Measurements from ENCODE around the gene RAD51B.

RAD51B gene

DNA sequence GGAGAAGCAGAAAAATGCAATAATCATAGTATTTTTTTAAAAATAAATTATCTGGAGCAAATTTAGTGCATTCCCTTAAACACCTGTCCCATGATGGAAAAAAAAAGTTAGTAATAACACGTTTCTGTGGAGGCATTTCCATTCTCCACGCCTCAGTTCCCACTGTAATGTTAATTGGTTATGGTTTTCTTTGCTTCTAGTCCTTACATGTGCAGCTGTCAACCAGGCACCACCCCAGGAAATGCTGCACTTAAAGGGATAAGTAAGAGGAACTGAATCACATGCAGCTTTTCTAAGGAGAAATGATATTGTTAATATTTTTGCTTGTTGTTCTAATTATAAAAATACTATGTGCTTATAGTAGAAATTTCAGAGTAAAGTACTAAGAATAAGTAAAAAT lies 733.0 kb downstream of the RAD51B start:
- Histone ChIP-seq H3K27me3 (ENCODE audit: control insufficient read depth in 5 of 5, insufficient read depth in 4 of 5, low read length in 5 of 5) (no peaks in the 10 kb centered on the region), H3K9ac (ENCODE audit: low read length in 5 of 5) (no peak overlapping the region), H3K9me3 (ENCODE audit: control insufficient read depth in 5 of 5, low read length in 5 of 5) (no peaks in the 10 kb centered on the region), H3K36me3 (ENCODE audit: control insufficient read depth in 5 of 5, insufficient read depth in 5 of 5, low read length in 5 of 5) (no peaks in the 10 kb centered on the region), H3K4me1 (ENCODE audit: control insufficient read depth in 5 of 5, insufficient read depth in 5 of 5, low read length in 5 of 5) (peaks cover 9 to 73% (median 52%) of the 10 kb centered on the region in 5 donors), H3K27ac (ENCODE audit: low read depth, low read length) (peak overlapping the region; percentile 34), H3K4me3 (ENCODE audit: low read depth in 1 of 5, low read length in 5 of 5) (no peak overlapping the region)

DNA sequence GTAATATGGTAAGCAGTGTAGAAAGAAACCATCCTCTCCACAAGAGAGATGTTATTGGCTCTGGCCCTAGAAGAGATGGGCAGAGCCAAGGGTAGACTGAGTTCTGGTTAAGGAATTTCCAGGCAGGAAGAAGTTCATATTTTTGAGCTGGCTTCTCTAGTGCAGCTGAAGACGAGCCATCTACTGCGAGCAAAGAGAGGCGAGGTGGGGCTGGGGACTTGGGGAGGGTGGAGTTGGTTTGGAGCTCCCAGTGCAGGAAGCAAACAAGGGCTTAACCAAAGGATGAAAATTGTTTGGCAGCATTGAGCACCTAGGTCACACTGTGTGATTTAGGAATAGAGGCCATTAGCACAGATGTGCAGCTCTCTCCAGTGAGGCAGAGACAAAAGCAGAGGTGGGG lies 733.7 kb downstream of the RAD51B start:
- Histone ChIP-seq H3K27ac (ENCODE audit: low read depth, low read length) (peak overlapping the region; percentile 34), H3K36me3 (ENCODE audit: control insufficient read depth in 5 of 5, insufficient read depth in 5 of 5, low read length in 5 of 5) (no peaks in the 10 kb centered on the region), H3K9me3 (ENCODE audit: control insufficient read depth in 5 of 5, low read length in 5 of 5) (no peaks in the 10 kb centered on the region), H3K9ac (ENCODE audit: low read length in 5 of 5) (no peak overlapping the region), H3K4me1 (ENCODE audit: control insufficient read depth in 5 of 5, insufficient read depth in 5 of 5, low read length in 5 of 5) (peaks cover 9 to 66% (median 45%) of the 10 kb centered on the region in 5 donors), H3K27me3 (ENCODE audit: control insufficient read depth in 5 of 5, insufficient read depth in 4 of 5, low read length in 5 of 5) (no peaks in the 10 kb centered on the region), H3K4me3 (ENCODE audit: low read depth in 1 of 5, low read length in 5 of 5) (no peak overlapping the region)

DNA sequence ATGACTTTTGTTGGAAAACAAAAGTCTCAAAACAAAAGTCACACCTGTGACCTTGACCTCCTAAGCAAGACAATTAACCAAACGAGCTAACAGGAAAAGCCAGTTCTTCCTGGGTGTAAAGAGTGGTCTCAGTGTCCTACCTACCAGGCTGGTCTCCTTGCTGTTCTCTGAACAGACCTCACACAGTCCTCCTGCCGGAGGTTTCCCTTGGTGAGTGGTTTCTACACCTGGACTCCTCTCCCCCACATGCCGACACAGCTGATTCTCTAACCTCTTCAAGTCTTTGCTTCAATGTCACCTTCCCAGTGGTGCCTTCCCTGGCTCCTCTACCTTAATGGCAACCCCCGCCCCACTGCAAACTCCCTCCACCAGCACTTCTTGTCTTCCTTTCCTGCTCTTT lies 734.7 kb downstream of the RAD51B start:
- Histone ChIP-seq H3K4me1 (ENCODE audit: control insufficient read depth in 5 of 5, insufficient read depth in 5 of 5, low read length in 5 of 5) (peaks cover 3 to 57% (median 38%) of the 10 kb centered on the region in 5 donors), H3K27me3 (ENCODE audit: control insufficient read depth in 5 of 5, insufficient read depth in 4 of 5, low read length in 5 of 5) (no peaks in the 10 kb centered on the region), H3K27ac (ENCODE audit: low read depth, low read length) (peak overlapping the region; percentile 3), H3K36me3 (ENCODE audit: control insufficient read depth in 5 of 5, insufficient read depth in 5 of 5, low read length in 5 of 5) (no peaks in the 10 kb centered on the region), H3K4me3 (ENCODE audit: low read depth in 1 of 5, low read length in 5 of 5) (no peak overlapping the region), H3K9ac (ENCODE audit: low read length in 5 of 5) (no peak overlapping the region), H3K9me3 (ENCODE audit: control insufficient read depth in 5 of 5, low read length in 5 of 5) (no peaks in the 10 kb centered on the region)

DNA sequence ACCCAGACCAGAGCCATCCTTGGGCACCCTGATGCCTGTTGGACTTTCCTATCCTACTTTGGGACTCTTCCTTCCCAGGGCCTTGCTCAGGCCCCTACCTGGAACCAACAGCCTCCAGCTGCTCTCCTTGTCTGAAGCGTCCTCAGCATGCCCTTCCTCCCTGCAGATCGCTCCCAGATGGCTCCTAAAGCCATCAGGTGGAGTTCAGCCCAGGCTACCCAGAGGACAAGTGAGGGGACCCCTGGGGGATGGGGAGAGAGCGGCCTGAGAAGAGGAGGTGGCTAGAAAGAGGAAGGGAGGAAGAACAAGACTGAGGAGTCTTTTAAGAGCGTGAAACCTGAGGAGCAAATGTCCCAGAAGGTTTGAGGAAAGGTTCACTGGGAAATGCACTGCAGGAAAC lies 736.7 kb downstream of the RAD51B start:
- Histone ChIP-seq H3K36me3 (ENCODE audit: control insufficient read depth in 5 of 5, insufficient read depth in 5 of 5, low read length in 5 of 5) (no peaks in the 10 kb centered on the region), H3K4me1 (ENCODE audit: control insufficient read depth in 5 of 5, insufficient read depth in 5 of 5, low read length in 5 of 5) (peaks cover 3 to 41% (median 27%) of the 10 kb centered on the region in 5 donors), H3K9me3 (ENCODE audit: control insufficient read depth in 5 of 5, low read length in 5 of 5) (no peaks in the 10 kb centered on the region), H3K27me3 (ENCODE audit: control insufficient read depth in 5 of 5, insufficient read depth in 4 of 5, low read length in 5 of 5) (no peaks in the 10 kb centered on the region), H3K4me3 (ENCODE audit: low read depth in 1 of 5, low read length in 5 of 5) (no peak overlapping the region), H3K27ac (ENCODE audit: low read depth, low read length) (no peak overlapping the region), H3K9ac (ENCODE audit: low read length in 5 of 5) (no peak overlapping the region)

DNA sequence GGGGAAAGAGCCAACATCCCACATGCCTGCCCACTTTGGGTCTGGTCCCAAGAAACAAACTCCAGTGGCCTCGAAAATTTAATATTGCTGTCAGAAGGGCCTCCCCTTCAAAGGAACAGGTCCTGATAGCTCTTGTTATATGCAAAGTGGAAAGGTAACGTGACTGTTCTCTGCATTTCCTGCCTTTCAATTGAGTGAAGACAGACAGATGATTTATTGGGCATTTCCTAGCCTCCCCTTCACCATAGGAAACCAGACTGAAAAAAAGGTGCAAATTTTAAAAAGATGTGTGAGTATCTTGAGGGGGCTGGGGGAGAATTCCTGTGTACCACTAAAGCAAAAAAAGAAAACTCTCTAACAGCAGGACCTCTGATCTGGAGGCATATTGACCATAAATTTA lies 738.1 kb downstream of the RAD51B start:
- no peaks in the 10 kb centered on the region for H3K9me3 ChIP-seq (ENCODE audit: control insufficient read depth in 5 of 5, low read length in 5 of 5)
- H3K4me3 ChIP-seq (ENCODE audit: low read depth in 1 of 5, low read length in 5 of 5), result no peak overlapping the region
- no peak overlapping the region for H3K9ac ChIP-seq (ENCODE audit: low read length in 5 of 5)
- H3K36me3 ChIP-seq (ENCODE audit: control insufficient read depth in 5 of 5, insufficient read depth in 5 of 5, low read length in 5 of 5), result no peaks in the 10 kb centered on the region
- no peak overlapping the region for H3K27ac ChIP-seq (ENCODE audit: low read depth, low read length)
- no peaks in the 10 kb centered on the region for H3K27me3 ChIP-seq (ENCODE audit: control insufficient read depth in 5 of 5, insufficient read depth in 4 of 5, low read length in 5 of 5)
- H3K4me1 ChIP-seq (ENCODE audit: control insufficient read depth in 5 of 5, insufficient read depth in 5 of 5, low read length in 5 of 5), result peaks cover 3 to 43% (median 32%) of the 10 kb centered on the region in 5 donors

DNA sequence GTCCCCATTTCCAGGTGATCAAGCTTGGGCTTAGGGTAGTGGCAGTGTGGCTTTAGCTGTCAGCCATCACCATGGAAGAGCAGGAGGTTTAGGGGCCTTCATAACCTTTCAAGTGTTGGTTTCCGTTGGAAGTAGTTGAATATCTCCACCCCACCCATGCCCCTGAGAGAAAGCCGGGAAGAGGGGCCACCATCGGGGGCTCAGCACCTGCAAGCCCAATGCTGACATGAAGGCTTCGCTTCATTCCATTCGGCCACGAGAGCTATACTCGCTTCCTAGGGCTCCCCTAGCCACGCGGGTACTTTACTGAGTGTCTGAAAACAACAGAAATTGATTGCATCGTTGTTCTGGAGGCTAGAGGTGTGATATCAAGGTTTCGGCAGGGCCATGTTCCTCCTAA lies 738.5 kb downstream of the RAD51B start:
- Histone ChIP-seq H3K36me3 (ENCODE audit: control insufficient read depth in 5 of 5, insufficient read depth in 5 of 5, low read length in 5 of 5) (no peaks in the 10 kb centered on the region), H3K9ac (ENCODE audit: low read length in 5 of 5) (no peak overlapping the region), H3K27me3 (ENCODE audit: control insufficient read depth in 5 of 5, insufficient read depth in 4 of 5, low read length in 5 of 5) (no peaks in the 10 kb centered on the region), H3K27ac (ENCODE audit: low read depth, low read length) (no peak overlapping the region), H3K9me3 (ENCODE audit: control insufficient read depth in 5 of 5, low read length in 5 of 5) (no peaks in the 10 kb centered on the region), H3K4me3 (ENCODE audit: low read depth in 1 of 5, low read length in 5 of 5) (no peak overlapping the region), H3K4me1 (ENCODE audit: control insufficient read depth in 5 of 5, insufficient read depth in 5 of 5, low read length in 5 of 5) (peaks cover 5 to 43% (median 36%) of the 10 kb centered on the region in 5 donors)

DNA sequence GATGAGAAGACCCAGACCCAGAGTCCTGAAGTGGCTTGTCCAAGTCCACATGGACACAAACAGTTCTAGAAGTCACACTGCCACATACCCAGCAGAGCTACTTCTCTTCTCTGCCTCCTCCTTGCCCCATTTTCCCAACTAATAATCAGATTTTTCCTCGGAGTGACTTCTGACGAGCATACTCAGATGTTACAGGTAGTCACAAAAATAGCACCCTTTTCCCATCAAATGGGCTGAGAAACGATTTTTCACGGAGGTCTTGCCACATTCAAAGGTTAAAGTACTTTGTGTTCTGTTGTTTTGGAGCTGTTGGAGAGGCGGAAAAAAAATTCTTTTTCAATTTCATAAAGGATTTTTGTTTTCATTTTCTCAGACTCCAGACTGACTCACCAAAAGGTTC lies 740.4 kb downstream of the RAD51B start:
- Histone ChIP-seq H3K9me3 (ENCODE audit: control insufficient read depth in 5 of 5, low read length in 5 of 5) (no peaks in the 10 kb centered on the region), H3K36me3 (ENCODE audit: control insufficient read depth in 5 of 5, insufficient read depth in 5 of 5, low read length in 5 of 5) (no peaks in the 10 kb centered on the region), H3K4me1 (ENCODE audit: control insufficient read depth in 5 of 5, insufficient read depth in 5 of 5, low read length in 5 of 5) (peaks cover 7 to 49% (median 43%) of the 10 kb centered on the region in 5 donors), H3K9ac (ENCODE audit: low read length in 5 of 5) (no peak overlapping the region), H3K4me3 (ENCODE audit: low read depth in 1 of 5, low read length in 5 of 5) (no peak overlapping the region), H3K27me3 (ENCODE audit: control insufficient read depth in 5 of 5, insufficient read depth in 4 of 5, low read length in 5 of 5) (no peaks in the 10 kb centered on the region), H3K27ac (ENCODE audit: low read depth, low read length) (no peak overlapping the region)

DNA sequence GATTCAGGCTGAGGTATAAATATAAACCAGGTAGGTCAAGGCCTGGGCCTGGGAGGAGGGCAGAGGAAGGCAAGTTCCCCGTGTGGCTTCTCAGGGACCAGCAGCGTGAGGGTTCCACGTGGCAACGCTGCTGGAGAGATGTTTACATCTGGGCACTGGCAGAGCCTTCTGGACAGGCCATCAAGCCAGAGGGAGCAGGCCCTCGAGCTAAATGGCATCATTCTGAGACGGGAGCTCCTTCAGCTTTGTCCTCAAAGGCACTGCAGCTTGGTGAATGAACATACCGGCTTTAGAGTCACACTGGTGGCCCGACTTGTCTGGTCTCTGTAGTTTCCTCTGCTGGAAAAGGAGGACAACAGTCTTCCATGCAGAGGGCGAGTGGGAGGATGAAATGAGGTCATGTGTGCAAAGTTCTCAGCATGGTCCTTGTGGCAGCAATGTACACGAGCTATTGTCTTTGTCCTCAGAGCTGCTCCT lies 742.0 kb downstream of the RAD51B start:
- Histone ChIP-seq H3K9ac (ENCODE audit: low read length in 5 of 5) (no peak overlapping the region), H3K36me3 (ENCODE audit: control insufficient read depth in 5 of 5, insufficient read depth in 5 of 5, low read length in 5 of 5) (no peaks in the 10 kb centered on the region), H3K27ac (ENCODE audit: low read depth, low read length) (peak overlapping the region; percentile 91), H3K4me1 (ENCODE audit: control insufficient read depth in 5 of 5, insufficient read depth in 5 of 5, low read length in 5 of 5) (peaks cover 7 to 53% (median 51%) of the 10 kb centered on the region in 5 donors), H3K4me3 (ENCODE audit: low read depth in 1 of 5, low read length in 5 of 5) (no peak overlapping the region), H3K9me3 (ENCODE audit: control insufficient read depth in 5 of 5, low read length in 5 of 5) (no peaks in the 10 kb centered on the region), H3K27me3 (ENCODE audit: control insufficient read depth in 5 of 5, insufficient read depth in 4 of 5, low read length in 5 of 5) (no peaks in the 10 kb centered on the region)

DNA sequence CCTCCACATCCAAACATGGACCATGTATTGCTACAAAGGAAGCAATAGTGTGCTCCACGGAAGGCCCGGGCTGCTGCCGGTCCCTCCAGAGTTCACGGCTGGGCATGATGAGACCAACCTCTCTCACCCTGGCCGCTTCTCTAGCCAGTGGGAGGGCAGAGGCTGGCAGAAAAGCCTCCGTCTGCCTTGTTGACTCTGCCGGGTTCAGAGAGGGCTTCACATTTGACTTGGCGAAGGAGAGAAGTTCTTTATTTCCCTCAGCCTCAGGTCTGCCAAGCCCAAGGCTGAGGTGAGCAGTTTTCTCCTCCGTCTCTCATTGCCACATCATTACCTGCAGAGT lies 743.3 kb downstream of the RAD51B start:
- no peaks in the 10 kb centered on the region for H3K36me3 ChIP-seq (ENCODE audit: control insufficient read depth in 5 of 5, insufficient read depth in 5 of 5, low read length in 5 of 5)
- no peak overlapping the region for H3K4me3 ChIP-seq (ENCODE audit: low read depth in 1 of 5, low read length in 5 of 5)
- peak overlapping the region; percentile 91 for H3K27ac ChIP-seq (ENCODE audit: low read depth, low read length)
- H3K9me3 ChIP-seq (ENCODE audit: control insufficient read depth in 5 of 5, low read length in 5 of 5), result no peaks in the 10 kb centered on the region
- H3K27me3 ChIP-seq (ENCODE audit: control insufficient read depth in 5 of 5, insufficient read depth in 4 of 5, low read length in 5 of 5), result no peaks in the 10 kb centered on the region
- peaks cover 7 to 58% (median 53%) of the 10 kb centered on the region in 5 donors for H3K4me1 ChIP-seq (ENCODE audit: control insufficient read depth in 5 of 5, insufficient read depth in 5 of 5, low read length in 5 of 5)
- H3K9ac ChIP-seq (ENCODE audit: low read length in 5 of 5), result peak overlapping the region in 4 of 5 donors; percentile 2 to 75 (median 67)

DNA sequence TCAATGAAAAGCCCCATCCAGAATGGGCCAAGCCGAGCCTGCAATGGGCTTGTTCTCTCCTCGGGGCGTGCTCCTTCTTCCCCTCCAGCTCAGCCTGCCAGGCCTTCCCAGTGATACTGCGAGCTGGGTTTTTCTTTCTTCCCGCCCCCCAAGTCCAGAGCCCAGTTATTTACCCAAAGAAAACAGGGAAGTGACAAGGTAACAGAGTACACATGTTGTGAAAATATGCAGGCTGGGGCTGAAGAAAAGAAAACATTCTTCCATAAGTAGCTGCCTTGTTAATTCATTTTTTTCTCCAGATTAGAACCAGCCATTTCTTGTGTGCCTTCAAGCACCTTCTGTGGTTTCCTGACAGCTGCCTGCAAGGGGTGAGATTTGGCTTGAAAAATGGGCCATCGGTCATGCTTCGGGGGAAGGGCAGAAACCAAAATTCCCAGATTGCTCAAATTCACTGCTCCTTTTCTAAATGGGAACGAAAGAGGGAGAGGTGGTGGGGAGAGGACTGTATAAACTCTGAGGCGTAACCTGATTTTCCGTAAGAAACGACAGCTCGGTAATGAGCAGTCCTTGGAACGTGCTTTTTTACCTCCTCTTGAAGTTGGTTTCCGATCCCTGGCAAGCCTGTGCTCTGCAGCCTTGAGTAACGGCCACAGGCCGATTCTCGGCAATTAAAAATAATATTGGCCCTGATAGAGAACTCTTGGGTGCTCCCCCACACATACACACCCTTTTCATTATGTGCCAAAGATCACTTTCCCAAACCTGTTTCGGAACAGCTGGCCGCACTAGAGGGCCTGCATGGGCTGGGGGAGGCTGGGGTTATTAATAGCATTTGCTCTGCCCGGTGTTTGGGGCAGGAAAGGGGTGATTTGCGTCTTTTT lies 743.9 kb downstream of the RAD51B start:
- Histone ChIP-seq H3K27ac (ENCODE audit: low read depth, low read length) (peak overlapping the region; percentile 91), H3K9ac (ENCODE audit: low read length in 5 of 5) (peak overlapping the region; percentile 26 to 75 (median 67)), H3K36me3 (ENCODE audit: control insufficient read depth in 5 of 5, insufficient read depth in 5 of 5, low read length in 5 of 5) (no peaks in the 10 kb centered on the region), H3K27me3 (ENCODE audit: control insufficient read depth in 5 of 5, insufficient read depth in 4 of 5, low read length in 5 of 5) (no peaks in the 10 kb centered on the region), H3K4me3 (ENCODE audit: low read depth in 1 of 5, low read length in 5 of 5) (no peak overlapping the region), H3K9me3 (ENCODE audit: control insufficient read depth in 5 of 5, low read length in 5 of 5) (no peaks in the 10 kb centered on the region), H3K4me1 (ENCODE audit: control insufficient read depth in 5 of 5, insufficient read depth in 5 of 5, low read length in 5 of 5) (peaks cover 7 to 64% (median 53%) of the 10 kb centered on the region in 5 donors)
